Mucosa of descending colon (tissue), 3 donors: Measurements from ENCODE around the gene UPF3B. TPM values are rescaled to one million over a fixed set of nuclear protein-coding genes. Genes with fewer than 3 reads are reported as not detected.
"Not testable (repeated sequence)": the region's sequence is repeated elsewhere in the genome, so short reads cannot be mapped to it uniquely, and the experiment has no call there.

Experiments
- ATAC-seq: fragments of 200-7000 bp; cut with Tn5 transposase; one replicate; pipeline ENCODE4 v1.9.1; 2020; ENCODE audit warnings: mild to moderate bottlenecking, moderate library complexity
- DNase-seq, 3 donors: peaks; one replicate each; pipeline ENCODE4 v3.0.0-alpha.2; 2020
- H3K36me3 ChIP-seq: fragments of 200-600 bp; one replicate; pipeline ENCODE4 v1.8.0; 2021; ENCODE audit warnings: low read depth, mild to moderate bottlenecking
- H3K4me1 ChIP-seq: fragments of 200-600 bp; one replicate; pipeline ENCODE4 v1.8.0; 2021; ENCODE audit warnings: low read depth, mild to moderate bottlenecking
- H3K4me3 ChIP-seq: fragments of 200-600 bp; one replicate; pipeline ENCODE4 v1.8.0; 2021; ENCODE audit warnings: mild to moderate bottlenecking
- H3K9me3 ChIP-seq: fragments of 200-600 bp; one replicate; pipeline ENCODE4 v1.8.0; 2021; ENCODE audit warnings: mild to moderate bottlenecking
- CTCF ChIP-seq: fragments of 200-600 bp; IDR thresholded peaks from one replicate; pipeline ENCODE4 v1.8.0; 2022; ENCODE audit warnings: antibody characterized with exemption, mild to moderate bottlenecking
- intact Hi-C, 2 donors: fragments of 100-400 bp; cut with DNase I in 1 of 2; cut with micrococcal nuclease in 1 of 2; formaldehyde crosslinking; loops; one replicate each; pipeline versions ENCODE4 v1.11.0 to v1.11.1; 2022; cut with DNase I, micrococcal nuclease
- total RNA-seq, 3 donors: library from RNA; stranded (reverse); fragmentation: NEBNext Ultra II Directional in 2 of 3; extraction: Animal tissue kit (Norgen Biotek cat#: 25700) in 2 of 3; gene quantifications; one replicate each; pipeline versions ENCODE4 v1.2.1 to v1.2.4, GENCODE V29; 2021 to 2023
- donor health status: DM: no; HTN: no; CAD: no; lungs with moderate emphysema.
- donor health status: DM: no; HTN: no; CAD: no.
- donor health status: DM: no; HTN: yes; CAD: no.

Gene UPF3B
- total RNA-seq, 3 donors from 2014 or later = 7.2 to 11.1 (median 8.8) TPM

DNA sequence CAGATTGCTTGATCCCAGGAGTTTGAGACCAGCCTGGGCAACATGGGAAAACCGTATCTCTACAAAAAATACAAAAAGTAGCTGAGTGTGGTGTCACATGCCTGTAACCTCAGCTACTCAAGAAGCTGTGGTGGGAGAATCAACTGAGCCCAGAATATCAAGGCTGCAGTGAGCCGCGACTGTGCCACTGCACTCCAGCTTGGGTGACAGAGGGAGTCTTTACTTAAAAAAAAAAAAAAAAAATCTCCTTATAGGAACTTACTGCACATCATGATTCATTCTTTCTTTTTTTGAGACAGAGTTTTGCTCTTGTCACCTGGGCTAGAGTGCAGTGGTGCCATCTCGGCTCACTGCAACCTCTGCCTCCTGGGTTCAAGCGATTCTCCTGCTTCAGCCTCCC, 24.3 kb downstream of the UPF3B start:
- TF ChIP-seq CTCF = no peak
- no peaks in the 10 kb centered on the region for H3K36me3 ChIP-seq
- H3K9me3 ChIP-seq = no peaks in the 10 kb centered on the region
- H3K4me1 ChIP-seq = no peaks in the 10 kb centered on the region
- DNase-seq (no peak), ATAC-seq (no peak)
- intact Hi-C loops = no loop called here
- H3K4me3 ChIP-seq = no peak overlapping the region

- intact Hi-C loops = no loop called here
- peak; percentile 40 for ATAC-seq
- no peak overlapping the region for H3K4me3 ChIP-seq
- H3K9me3 ChIP-seq = no peaks in the 10 kb centered on the region
- TF ChIP-seq CTCF = no peak
- H3K4me1 ChIP-seq = no peaks in the 10 kb centered on the region
- DNase-seq = no peak
- H3K36me3 ChIP-seq = no peaks in the 10 kb centered on the region
These were observed 26.3 kb downstream of the UPF3B start for GRCh38 chrX:119826399-119826959.

GRCh38 chrX:119824221-119824620, 28.5 kb downstream of the UPF3B start:
- ATAC-seq, DNase-seq, H3K9me3 ChIP-seq, H3K36me3 ChIP-seq, H3K4me1 ChIP-seq, H3K4me3 ChIP-seq, intact Hi-C loops: not testable (repeated sequence)

GRCh38 chrX:119821703-119822102, 31.1 kb downstream of the UPF3B start:
- intact Hi-C loops, H3K4me3 ChIP-seq, H3K9me3 ChIP-seq, DNase-seq, H3K36me3 ChIP-seq, H3K4me1 ChIP-seq: not testable (repeated sequence)
- ATAC-seq = peak; percentile 65

DNA sequence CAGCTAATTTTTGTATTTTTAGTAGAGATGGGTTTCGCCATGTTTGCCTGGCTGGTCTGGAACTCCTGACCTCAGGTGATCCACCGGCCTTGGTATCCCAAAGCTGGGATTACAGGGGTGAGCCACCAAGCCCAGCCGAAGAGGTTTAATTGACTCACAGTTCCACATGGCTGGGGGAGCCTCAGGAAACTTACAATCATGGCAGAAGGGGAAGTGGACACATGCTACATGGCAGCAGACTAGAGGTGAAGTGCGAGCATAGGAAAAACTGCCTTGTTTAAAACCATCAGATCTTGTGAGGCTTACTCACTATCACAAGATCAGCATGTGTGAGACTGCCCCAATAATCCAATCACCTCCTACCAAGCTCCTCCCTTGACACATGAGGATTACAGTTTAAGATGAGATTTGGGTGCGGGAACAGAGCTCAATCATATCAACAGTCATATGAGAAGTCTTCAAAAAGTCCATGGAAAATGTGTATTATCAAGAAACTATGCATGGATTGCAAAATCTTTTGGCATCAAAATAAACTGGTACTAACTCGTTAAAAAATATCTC, 35.6 kb downstream of the UPF3B start:
- Histone ChIP-seq H3K4me3 (no peak overlapping the region), H3K9me3 (no peaks in the 10 kb centered on the region), H3K4me1 (no peaks in the 10 kb centered on the region), H3K36me3 (no peaks in the 10 kb centered on the region)
- no peak for DNase-seq
- no peak for ATAC-seq
- intact Hi-C loops = no loop called here
- no peak for TF ChIP-seq CTCF

DNA sequence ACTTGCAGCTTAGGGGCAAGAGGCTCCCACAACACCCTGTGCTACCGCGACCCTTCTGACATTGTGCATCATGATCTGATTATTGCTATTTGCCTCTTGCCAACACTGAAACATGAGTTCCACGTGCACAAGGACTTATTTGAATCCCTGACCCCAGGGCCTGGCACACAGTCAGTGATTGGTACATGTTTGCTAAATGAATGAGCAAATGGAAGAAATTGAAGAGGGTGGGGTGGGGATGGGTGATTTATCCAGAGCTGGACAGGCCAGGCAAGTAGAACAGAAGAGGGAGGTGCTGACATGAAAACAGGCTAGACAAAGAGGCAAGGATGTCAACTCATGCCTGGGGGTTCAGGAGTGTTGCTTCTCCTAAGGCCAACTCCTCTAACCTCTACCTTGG, 36.5 kb downstream of the UPF3B start:
- TF ChIP-seq CTCF = no peak
- ATAC-seq = no peak
- H3K36me3 ChIP-seq = no peaks in the 10 kb centered on the region
- H3K4me3 ChIP-seq = no peak overlapping the region
- no peak for DNase-seq
- no peaks in the 10 kb centered on the region for H3K4me1 ChIP-seq
- intact Hi-C loops = no loop called here
- H3K9me3 ChIP-seq = no peaks in the 10 kb centered on the region

- intact Hi-C loops = no loop called here
- DNase-seq = no peak
These were observed 43.5 kb downstream of the UPF3B start for GRCh38 chrX:119809185-119809666.

DNA sequence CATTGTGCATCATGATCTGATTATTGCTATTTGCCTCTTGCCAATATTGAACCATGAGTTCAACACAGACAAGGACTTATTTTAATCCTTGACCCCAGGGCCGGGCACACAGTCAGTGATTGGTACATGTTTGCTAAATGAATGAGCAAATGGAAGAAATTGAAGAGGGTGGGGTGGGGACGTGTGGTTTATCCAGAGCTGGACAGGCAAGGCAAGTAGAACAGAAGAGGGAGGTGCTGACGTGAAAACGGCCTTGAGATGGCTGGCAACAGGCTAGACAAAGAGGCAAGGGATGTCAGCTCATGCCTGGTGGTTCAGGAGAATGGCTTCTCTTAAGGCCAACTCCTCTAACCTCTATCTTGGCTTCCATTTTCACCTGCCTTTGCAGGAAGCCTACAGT, 44.3 kb downstream of the UPF3B start:
- intact Hi-C loops, DNase-seq, ATAC-seq: not testable (repeated sequence)

More at GRCh38 chrX:119809185-119809666, 43.5 kb downstream of the UPF3B start:
- Histone ChIP-seq H3K9me3 (no peaks in the 10 kb centered on the region), H3K36me3 (no peaks in the 10 kb centered on the region), H3K4me1 (no peaks in the 10 kb centered on the region), H3K4me3 (no peak overlapping the region)
- ATAC-seq = no peak
- TF ChIP-seq CTCF = no peak

More for the DNA sequence above, 44.3 kb downstream of the UPF3B start:
- H3K36me3 ChIP-seq, H3K4me1 ChIP-seq, H3K4me3 ChIP-seq, H3K9me3 ChIP-seq: not testable (repeated sequence)
